HG03159 (cell line): Measurements from ENCODE around the gene DDX55.

ENCODE experiments used
- ATAC-seq: cut with Tn5 transposase; IDR thresholded peaks from one replicate; pipeline ENCODE4 v1.9.1; 2021; ENCODE audit warnings: mild to moderate bottlenecking, moderate library complexity; ENCODE audit not compliant: unreplicated experiment

The DDX55 gene

GRCh38 chr12:123607756-123608155 lies 5.9 kb downstream of the DDX55 start:
- no peak for ATAC-seq

GRCh38 chr12:123608182-123608581 lies 6.3 kb downstream of the DDX55 start:
- no peak for ATAC-seq

- ATAC-seq: no peak
Measured at GRCh38 chr12:123614110-123614509, 12.2 kb downstream of the DDX55 start.

GRCh38 chr12:123614531-123614930 lies 12.6 kb downstream of the DDX55 start:
- no peak for ATAC-seq

- no peak for ATAC-seq
Measured at GRCh38 chr12:123617144-123617543, 15.2 kb downstream of the DDX55 start.

- ATAC-seq: no peak
Measured at GRCh38 chr12:123617580-123617979, 15.7 kb downstream of the DDX55 start.

GRCh38 chr12:123621101-123621500 lies 19.2 kb downstream of the DDX55 start:
- no peak for ATAC-seq

GRCh38 chr12:123621619-123622530 lies 20.0 kb downstream of the DDX55 start:
- no peak for ATAC-seq

GRCh38 chr12:123633379-123634141 lies 31.7 kb downstream of the DDX55 start, which contains the start of the genes EIF2B1 and GTF2H3:
Gene EIF2B1 (minus strand): TSS chr12:123633686. CDS start chr12:123633557, 129 bp downstream.
Gene GTF2H3 (plus strand): TSS chr12:123633829. CDS start chr12:123633860, 31 bp downstream.
- peak; percentile 95 for ATAC-seq

GRCh38 chr12:123634142-123634561 lies 32.3 kb downstream of the DDX55 start:
- ATAC-seq: no peak

- ATAC-seq: no peak
Measured at GRCh38 chr12:123643911-123644310, 42.0 kb downstream of the DDX55 start.

- no peak for ATAC-seq
Measured at GRCh38 chr12:123645380-123645779, 43.5 kb downstream of the DDX55 start.

- no peak for ATAC-seq
Measured at GRCh38 chr12:123645878-123646277, 44.0 kb downstream of the DDX55 start.

- ATAC-seq: no peak
Measured at GRCh38 chr12:123648401-123648800, 46.5 kb downstream of the DDX55 start.

- ATAC-seq: no peak
Measured at GRCh38 chr12:123654129-123654701, 52.3 kb downstream of the DDX55 start.

GRCh38 chr12:123655420-123655819 lies 53.5 kb downstream of the DDX55 start:
- ATAC-seq: peak; percentile 92

GRCh38 chr12:123656392-123656791 lies 54.5 kb downstream of the DDX55 start:
- ATAC-seq: no peak

GRCh38 chr12:123657211-123657610 lies 55.3 kb downstream of the DDX55 start:
- ATAC-seq: no peak

- ATAC-seq: no peak
Measured at GRCh38 chr12:123659996-123660727, 58.3 kb downstream of the DDX55 start.

GRCh38 chr12:123667771-123668170 lies 65.9 kb downstream of the DDX55 start:
- no peak for ATAC-seq
